Lower lobe of right lung (tissue), 2 donors: ENCODE data around the gene SLC16A7. TPM values are rescaled to one million over a fixed set of nuclear protein-coding genes. Genes with fewer than 3 reads are reported as not detected.

ENCODE experiments used
- ATAC-seq, 2 donors: fragments of 200-7000 bp; cut with Tn5 transposase; one replicate each; pipeline ENCODE4 v1.9.1; 2020 to 2022; ENCODE audit warnings: mild to moderate bottlenecking in 2 of 2, moderate library complexity in 2 of 2
- DNase-seq: peaks from one replicate; pipeline ENCODE4 v3.0.0-alpha.2; 2020
- H3K27ac ChIP-seq: fragments of 200-600 bp; one replicate; pipeline ENCODE4 v1.8.0; 2022
- H3K27me3 ChIP-seq: fragments of 200-600 bp; one replicate; pipeline ENCODE4 v1.8.0; 2022; ENCODE audit warnings: low read depth
- H3K36me3 ChIP-seq: fragments of 200-600 bp; one replicate; pipeline ENCODE4 v1.8.0; 2022; ENCODE audit warnings: mild to moderate bottlenecking
- H3K4me1 ChIP-seq: fragments of 200-600 bp; one replicate; pipeline ENCODE4 v1.8.0; 2022
- H3K4me3 ChIP-seq: fragments of 200-600 bp; one replicate; pipeline ENCODE4 v1.8.0; 2022; ENCODE audit warnings: mild to moderate bottlenecking
- H3K9me3 ChIP-seq: fragments of 200-600 bp; one replicate; pipeline ENCODE4 v1.8.0; 2022
- CTCF ChIP-seq: fragments of 200-600 bp; IDR thresholded peaks from one replicate; pipeline ENCODE4 v1.8.0; 2022; ENCODE audit warnings: antibody characterized with exemption, mild to moderate bottlenecking
- intact Hi-C: fragments of 100-400 bp; cut with DNase I; formaldehyde crosslinking; loops from one replicate; pipeline ENCODE4 v1.11.0; 2022
- total RNA-seq: library from RNA; stranded (reverse); fragmentation: NEBNext Ultra II Directional; extraction: Animal tissue kit (Norgen Biotek cat#: 25700); gene quantifications from one replicate; pipeline ENCODE4 v1.2.1, GENCODE V29; 2021
- donor health status: DM: no; HTN: yes; CAD: no; lungs with severe emphysema.

The SLC16A7 gene
- total RNA-seq, 1 donor from 2014 or later, result 13.3 TPM

- DNase-seq (no peak), ATAC-seq (no peak)
- no peak for TF ChIP-seq CTCF
- Histone ChIP-seq H3K4me1 (no peaks in the 10 kb centered on the region), H3K4me3 (no peak overlapping the region), H3K27ac (no peak overlapping the region), H3K36me3 (no peaks in the 10 kb centered on the region), H3K27me3 (no peaks in the 10 kb centered on the region), H3K9me3 (no peaks in the 10 kb centered on the region)
- intact Hi-C loops, result no loop called here
These were observed 8.1 kb upstream of the SLC16A7 start for GRCh38 chr12:59587710-59588109.

- Histone ChIP-seq H3K4me3 (no peak overlapping the region), H3K36me3 (no peaks in the 10 kb centered on the region), H3K9me3 (no peaks in the 10 kb centered on the region), H3K4me1 (peaks cover 18% of the 10 kb centered on the region), H3K27ac (no peak overlapping the region), H3K27me3 (no peaks in the 10 kb centered on the region)
- no peak for TF ChIP-seq CTCF
- DNase-seq (no peak), ATAC-seq (no peak)
- intact Hi-C loops, result no loop called here
These were observed 2.1 kb upstream of the SLC16A7 start for GRCh38 chr12:59593761-59594160.

DNA sequence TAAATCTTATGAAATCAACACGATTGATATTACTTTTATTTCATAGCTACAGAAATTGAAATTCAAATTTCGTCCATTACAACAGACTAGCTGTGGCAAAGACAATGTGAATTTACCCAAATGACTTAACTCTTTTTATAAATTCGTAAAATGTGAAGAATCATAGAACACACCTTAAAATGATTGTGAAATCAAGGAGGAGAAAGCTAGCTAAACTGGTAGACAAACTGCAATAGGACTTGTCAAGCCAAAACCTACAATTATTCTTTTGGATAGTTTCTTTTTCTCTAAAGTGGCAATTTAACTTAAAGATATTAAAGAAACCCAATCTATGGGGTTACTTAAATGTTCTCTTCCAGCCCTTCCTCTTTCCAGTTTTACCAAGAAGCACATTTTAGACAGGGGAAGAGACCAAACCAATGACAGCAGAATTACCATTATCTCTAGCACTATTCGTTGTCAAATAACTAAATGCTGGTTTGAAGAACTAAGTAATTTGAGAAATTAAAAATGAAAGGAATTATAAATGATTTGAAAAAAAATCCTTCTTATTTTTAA is 807 bp upstream of the SLC16A7 start:
- H3K4me1 ChIP-seq, result peaks cover 19% of the 10 kb centered on the region
- no peak for TF ChIP-seq CTCF
- intact Hi-C loops, result no loop called here
- H3K4me3 ChIP-seq, result peak overlapping the region; percentile 78
- no peaks in the 10 kb centered on the region for H3K9me3 ChIP-seq
- no peaks in the 10 kb centered on the region for H3K27me3 ChIP-seq
- H3K36me3 ChIP-seq, result no peaks in the 10 kb centered on the region
- ATAC-seq, result no peak
- no peak for DNase-seq
- H3K27ac ChIP-seq, result peak overlapping the region; percentile 94

DNA sequence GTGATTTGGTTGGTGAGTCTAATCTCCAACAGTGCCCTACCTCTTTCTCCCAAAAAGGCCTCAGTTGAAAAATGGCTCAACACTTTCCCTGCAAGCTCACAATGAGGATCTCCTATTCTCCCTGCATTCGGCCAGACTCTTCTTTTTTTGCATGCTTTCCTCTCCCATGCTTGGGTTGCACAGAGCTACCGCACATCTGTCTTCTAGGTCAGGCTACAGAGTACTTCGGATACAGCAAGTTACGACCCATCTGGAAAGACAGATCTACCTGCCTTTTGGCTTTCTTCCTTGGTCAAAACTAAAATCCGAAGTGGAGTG is 305 bp upstream of the SLC16A7 start:
- no peaks in the 10 kb centered on the region for H3K27me3 ChIP-seq
- H3K9me3 ChIP-seq, result no peaks in the 10 kb centered on the region
- H3K4me1 ChIP-seq, result peaks cover 23% of the 10 kb centered on the region
- peak overlapping the region; percentile 94 for H3K27ac ChIP-seq
- intact Hi-C loops, result no loop called here
- H3K36me3 ChIP-seq, result no peaks in the 10 kb centered on the region
- ATAC-seq (no peak), DNase-seq (no peak)
- no peak for TF ChIP-seq CTCF
- peak overlapping the region; percentile 78 for H3K4me3 ChIP-seq

- ATAC-seq, result peak; percentile 75 to 78
- H3K4me3 ChIP-seq, result peak overlapping the region; percentile 78
- DNase-seq, result no peak
- H3K27ac ChIP-seq, result peak overlapping the region; percentile 94
- no peak for TF ChIP-seq CTCF
- intact Hi-C loops, result no loop called here
- no peaks in the 10 kb centered on the region for H3K36me3 ChIP-seq
- no peaks in the 10 kb centered on the region for H3K27me3 ChIP-seq
- H3K4me1 ChIP-seq, result peaks cover 23% of the 10 kb centered on the region
- no peaks in the 10 kb centered on the region for H3K9me3 ChIP-seq
These were observed 1.6 kb downstream of the SLC16A7 start for GRCh38 chr12:59597385-59597781.

DNA sequence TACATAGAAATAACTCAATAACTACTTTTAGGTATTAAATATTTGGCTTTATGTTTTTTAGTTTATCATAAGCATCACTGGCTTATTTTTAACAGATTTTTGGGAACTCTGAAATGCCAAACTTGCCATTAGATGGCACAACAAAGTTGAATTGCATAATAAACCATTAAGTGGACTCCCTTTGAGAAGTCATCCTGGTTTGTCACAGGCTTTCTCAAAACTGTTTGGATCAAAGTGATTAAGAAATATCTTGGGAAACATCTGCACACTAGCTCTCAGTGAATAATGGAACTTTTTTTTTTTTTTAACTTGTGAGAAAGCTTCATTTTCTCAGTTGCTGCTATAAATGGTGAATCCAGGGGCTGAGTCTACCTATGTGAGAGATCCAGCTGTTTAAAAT is 4.3 kb downstream of the SLC16A7 start:
- no peaks in the 10 kb centered on the region for H3K36me3 ChIP-seq
- DNase-seq (no peak), ATAC-seq (no peak)
- H3K27ac ChIP-seq, result no peak overlapping the region
- H3K27me3 ChIP-seq, result no peaks in the 10 kb centered on the region
- no peak for TF ChIP-seq CTCF
- no peaks in the 10 kb centered on the region for H3K9me3 ChIP-seq
- intact Hi-C loops, result no loop called here
- H3K4me1 ChIP-seq, result peaks cover 19% of the 10 kb centered on the region
- no peak overlapping the region for H3K4me3 ChIP-seq
